HepG2 (cell line): ENCODE data around the gene PRDX2. TPM values are rescaled to one million over a fixed set of nuclear protein-coding genes. Genes with fewer than 3 reads are reported as not detected.

ENCODE experiments used
- BCL6 ChIP-seq: IDR thresholded peaks from 2 replicates; pipeline ENCODE4 v1.6.1; 2016; ENCODE audit warnings: missing genetic modification reagents, missing compliant biosample characterization
- DZIP1 ChIP-seq: sonication (generic); formaldehyde crosslinking; IDR thresholded peaks from 2 replicates; pipeline ENCODE4 v1.5.0; 2020; ENCODE audit warnings: mild to moderate bottlenecking, missing genetic modification reagents
- HDAC6 ChIP-seq: fragments of 200-600 bp; sonication (generic); IDR thresholded peaks from 2 replicates; pipeline ENCODE4 v1.7.0; 2017; ENCODE audit warnings: mild to moderate bottlenecking, antibody characterized with exemption, low read length, low read depth
- MAZ ChIP-seq, 2 experiments: sonication (generic) in 1 of 2; formaldehyde crosslinking in 1 of 2; IDR thresholded peaks; 2 replicates each; pipeline versions ENCODE4 v1.5.0 to v1.6.1; 2012 to 2020; ENCODE audit warnings: low read depth in 2 of 2, mild to moderate bottlenecking in 2 of 2, borderline replicate concordance in 1 of 2, improper control_type of control experiment in 1 of 2, low read length in 1 of 2, missing genetic modification reagents in 1 of 2, moderate library complexity in 1 of 2
- MNT ChIP-seq: fragments of 450-650 bp; IDR thresholded peaks from 2 replicates; pipeline ENCODE4 v1.6.1; 2016
- NFAT5 ChIP-seq: sonication (generic); formaldehyde crosslinking; IDR thresholded peaks from 2 replicates; pipeline ENCODE4 v1.4.0; 2020; ENCODE audit warnings: missing genetic modification reagents
- NR1H2 ChIP-seq: sonication (generic); formaldehyde crosslinking; IDR thresholded peaks from 2 replicates; pipeline ENCODE4 v1.8.1; 2022; ENCODE audit warnings: low read depth, missing genetic modification reagents, borderline replicate concordance
- SMC3 ChIP-seq: IDR thresholded peaks from 2 replicates; pipeline ENCODE4 v1.6.1; 2011; ENCODE audit warnings: low read length, improper control_type of control experiment
- THRA ChIP-seq: sonication (generic); formaldehyde crosslinking; IDR thresholded peaks from 2 replicates; pipeline ENCODE4 v1.4.0; 2020; ENCODE audit warnings: missing genetic modification reagents, borderline replicate concordance
- ZBTB34 ChIP-seq: sonication (generic); formaldehyde crosslinking; IDR thresholded peaks from 2 replicates; pipeline ENCODE4 v1.8.0; 2022; ENCODE audit warnings: mild to moderate bottlenecking, missing genetic modification reagents
- ZMYM2 ChIP-seq: sonication (generic); formaldehyde crosslinking; IDR thresholded peaks from 2 replicates; pipeline ENCODE4 v1.8.0; 2022; ENCODE audit warnings: mild to moderate bottlenecking, missing genetic modification reagents
- ZNF414 ChIP-seq: sonication (generic); formaldehyde crosslinking; IDR thresholded peaks from 2 replicates; pipeline ENCODE4 v1.5.0; 2020; ENCODE audit warnings: missing genetic modification reagents
- ZNF720 ChIP-seq: sonication (generic); formaldehyde crosslinking; IDR thresholded peaks from 2 replicates; pipeline ENCODE4 v1.4.0; 2020; ENCODE audit warnings: missing genetic modification reagents
- ZSCAN20 ChIP-seq: sonication (generic); formaldehyde crosslinking; IDR thresholded peaks from 2 replicates; pipeline ENCODE4 v1.4.0; 2020; ENCODE audit warnings: missing genetic modification reagents, mild to moderate bottlenecking, borderline replicate concordance
- polyA plus RNA-seq, 8 experiments: library from polyadenylated mRNA; depleted of rRNA in 3 of 8; stranded (reverse) in 7 of 8; unstranded in 1 of 8; fragments of >200 nt; fragmentation: Illumina TruSeq in 4 of 8; extraction: Trizol in 4 of 8; gene quantifications; 2 replicates each; pipeline versions ENCODE4 v1.2.1 to v1.2.3, GENCODE V29; 2011 to 2016; ENCODE audit warnings: low read depth in 4 of 8, missing spikeins in 1 of 8, mixed read lengths in 1 of 8; ENCODE audit not compliant: insufficient read depth in 1 of 8
- total RNA-seq, 5 experiments: library from RNA; depleted of rRNA; stranded (reverse); fragments of >200 nt; fragmentation: Illumina TruSeq; extraction: Trizol; gene quantifications; 2 replicates each; pipeline ENCODE4 v1.2.3, GENCODE V29; 2016; ENCODE audit warnings: low read depth in 1 of 5

PRDX2 gene
- total and polyA plus RNA-seq, 2 of the 13 experiments (the other 11 are each of a cell fraction or from before 2014, with no cell fraction given): 218 to 381 TPM

- TF ChIP-seq ZNF720: no peak
- TF ChIP-seq NR1H2: no peak
- no peak for TF ChIP-seq ZSCAN20 (CRISPR knock-in tag)
- TF ChIP-seq ZBTB34: no peak
- TF ChIP-seq SMC3: no peak
- TF ChIP-seq DZIP1 (CRISPR knock-in tag): no peak
- no peak for TF ChIP-seq MNT
- TF ChIP-seq HDAC6: no peak
- TF ChIP-seq THRA (CRISPR knock-in tag): no peak
- TF ChIP-seq NFAT5 (CRISPR knock-in tag): no peak
- TF ChIP-seq BCL6: no peak
- no peak for TF ChIP-seq ZNF414 (CRISPR knock-in tag)
- TF ChIP-seq MAZ (IDR thresholded peaks at IDR 0.05; ENCODE audit: borderline replicate concordance, low read depth, low read length): no peak
- 0 out of 2 replicates have a peak, but pooled peaks have one; percentile 71 for TF ChIP-seq MAZ (CRISPR knock-in tag; IDR thresholded peaks at IDR 0.05; ENCODE audit: low read depth)
- no peak for TF ChIP-seq ZMYM2 (CRISPR knock-in tag)
Measured at GRCh38 chr19:12833738-12834565, 32.4 kb upstream of the PRDX2 start (continued).
